ENCODE results near the gene MGAT5. TPM values are rescaled to one million over a fixed set of nuclear protein-coding genes. Genes with fewer than 3 reads are reported as not detected.
A peak's percentile ranks its signal among the peaks of the same experiment; 100 is the strongest.

The MGAT5 gene
- total RNA-seq, 3 donors from 2014 or later (not counting 1 experiment from before 2014, with no cell fraction given) = 39.7 to 58.2 (median 57.0) TPM

DNA sequence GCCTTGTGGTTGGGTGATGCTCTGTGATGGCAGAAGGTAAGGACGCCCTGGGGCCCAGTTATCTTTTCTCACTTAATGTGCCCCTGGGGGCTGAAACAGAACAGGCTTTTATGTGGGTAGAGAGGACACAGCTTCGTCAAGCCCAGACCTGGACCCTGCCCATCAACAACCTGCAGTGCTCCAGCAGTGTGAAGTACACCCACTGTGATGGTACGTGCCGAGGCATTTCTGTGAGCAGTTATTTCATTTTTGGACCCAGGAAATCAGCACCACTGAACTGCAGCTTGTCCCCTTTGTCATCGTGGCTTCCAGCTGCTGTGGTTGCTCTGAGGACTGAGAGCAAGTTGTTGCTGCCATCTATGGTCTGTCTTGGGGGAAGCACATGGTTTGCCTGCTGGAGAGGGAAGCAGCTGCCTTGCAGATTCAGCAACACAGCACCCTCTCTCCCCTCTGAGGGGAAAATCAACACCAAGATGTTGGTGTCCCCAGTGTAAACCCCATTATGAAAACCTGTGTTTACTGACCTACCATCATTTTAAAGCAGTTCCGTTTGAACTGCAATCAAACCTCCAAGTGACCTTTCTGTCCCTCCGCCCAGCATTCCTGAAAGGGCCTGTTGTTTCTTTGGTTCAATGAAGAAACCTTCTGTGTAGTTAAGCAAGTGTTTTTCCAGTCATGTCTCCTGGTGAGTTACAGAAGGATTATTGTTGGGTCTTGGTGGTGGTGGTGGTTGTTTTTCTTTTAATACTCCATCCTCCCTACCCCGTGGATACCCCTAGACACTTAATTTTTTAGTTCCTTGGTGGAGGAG lies 158.2 kb downstream of the MGAT5 start:
- TF ChIP-seq, protein P1, sequence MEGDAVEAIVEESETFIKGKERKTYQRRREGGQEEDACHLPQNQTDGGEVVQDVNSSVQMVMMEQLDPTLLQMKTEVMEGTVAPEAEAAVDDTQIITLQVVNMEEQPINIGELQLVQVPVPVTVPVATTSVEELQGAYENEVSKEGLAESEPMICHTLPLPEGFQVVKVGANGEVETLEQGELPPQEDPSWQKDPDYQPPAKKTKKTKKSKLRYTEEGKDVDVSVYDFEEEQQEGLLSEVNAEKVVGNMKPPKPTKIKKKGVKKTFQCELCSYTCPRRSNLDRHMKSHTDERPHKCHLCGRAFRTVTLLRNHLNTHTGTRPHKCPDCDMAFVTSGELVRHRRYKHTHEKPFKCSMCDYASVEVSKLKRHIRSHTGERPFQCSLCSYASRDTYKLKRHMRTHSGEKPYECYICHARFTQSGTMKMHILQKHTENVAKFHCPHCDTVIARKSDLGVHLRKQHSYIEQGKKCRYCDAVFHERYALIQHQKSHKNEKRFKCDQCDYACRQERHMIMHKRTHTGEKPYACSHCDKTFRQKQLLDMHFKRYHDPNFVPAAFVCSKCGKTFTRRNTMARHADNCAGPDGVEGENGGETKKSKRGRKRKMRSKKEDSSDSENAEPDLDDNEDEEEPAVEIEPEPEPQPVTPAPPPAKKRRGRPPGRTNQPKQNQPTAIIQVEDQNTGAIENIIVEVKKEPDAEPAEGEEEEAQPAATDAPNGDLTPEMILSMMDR (IDR thresholded peaks at IDR 0.05) = peak; percentile 43
- Histone ChIP-seq H3K27me3 (ENCODE audit: control insufficient read depth, insufficient read depth, low read length) (no peaks in the 10 kb centered on the region), H3K4me1 (ENCODE audit: control insufficient read depth, insufficient read depth, low read length) (peaks cover 28% of the 10 kb centered on the region), H3K27ac (ENCODE audit: low read length) (peak overlapping the region; percentile 2), H3K9me3 (ENCODE audit: control insufficient read depth, insufficient read depth, low read length) (no peaks in the 10 kb centered on the region), H3K36me3 (ENCODE audit: control insufficient read depth, insufficient read depth, low read length) (peaks cover 11% of the 10 kb centered on the region), H3K4me3 (ENCODE audit: low read length) (no peak overlapping the region)
- 37% methylated on average over 7 of the region's 8 CpGs for WGBS (ENCODE audit: insufficient coverage)
- no peaks in the 10 kb centered on the region for H3K27me3 Mint-ChIP-seq (ENCODE audit: low read depth in 2 of 2)
- peaks cover 45 to 46% of the 10 kb centered on the region in 2 donors for H3K4me1 Mint-ChIP-seq
- ATAC-seq = peak; percentile 86 to 95 (median 93)
- no peaks in the 10 kb centered on the region for H3K9me3 Mint-ChIP-seq
- intact Hi-C loops (cut with micrococcal nuclease) = loop anchor here (1.0 to 10.0 kb wide), 3 partner anchors 167 to 525 kb away; no protein-coding TSS in a partner anchor
- DNase-seq = peak; percentile 34 to 84
- no peaks in the 10 kb centered on the region for H3K36me3 Mint-ChIP-seq
- H3K27ac Mint-ChIP-seq = no peak overlapping the region
- H3K4me3 Mint-ChIP-seq = no peak overlapping the region

DNA sequence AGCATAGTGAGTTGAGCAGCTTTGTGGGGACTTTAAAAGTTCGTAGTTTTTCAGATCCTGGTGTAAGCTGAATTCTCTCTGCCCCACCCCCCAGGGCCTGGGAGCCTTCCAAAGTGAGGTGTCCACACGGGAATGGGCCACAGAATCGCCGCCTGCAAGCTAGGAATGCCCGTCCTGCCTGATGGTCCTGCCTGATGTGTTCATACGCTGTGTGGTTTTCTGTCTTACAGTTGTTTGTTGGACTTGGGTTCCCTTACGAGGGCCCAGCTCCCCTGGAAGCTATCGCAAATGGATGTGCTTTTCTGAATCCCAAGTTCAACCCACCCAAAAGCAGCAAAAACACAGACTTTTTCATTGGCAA lies 158.7 kb downstream of the MGAT5 start:
- Histone ChIP-seq H3K4me1 (ENCODE audit: control insufficient read depth, insufficient read depth, low read length) (peaks cover 28% of the 10 kb centered on the region), H3K4me3 (ENCODE audit: low read length) (no peak overlapping the region), H3K27me3 (ENCODE audit: control insufficient read depth, insufficient read depth, low read length) (no peaks in the 10 kb centered on the region), H3K36me3 (ENCODE audit: control insufficient read depth, insufficient read depth, low read length) (peaks cover 14% of the 10 kb centered on the region), H3K9me3 (ENCODE audit: control insufficient read depth, insufficient read depth, low read length) (no peaks in the 10 kb centered on the region), H3K27ac (ENCODE audit: low read length) (no peak overlapping the region)
- Mint-ChIP-seq H3K4me1 (peaks cover 45 to 46% of the 10 kb centered on the region in 2 donors), H3K36me3 (no peaks in the 10 kb centered on the region), H3K27ac (no peak overlapping the region), H3K4me3 (no peak overlapping the region), H3K27me3 (ENCODE audit: low read depth in 2 of 2) (no peaks in the 10 kb centered on the region), H3K9me3 (no peaks in the 10 kb centered on the region)
- ATAC-seq = no peak
- no peak for DNase-seq
- TF ChIP-seq, protein P1 (IDR thresholded peaks at IDR 0.05) = no peak
- WGBS (ENCODE audit: insufficient coverage) = 97% methylated on average over 8 of the region's 8 CpGs
- intact Hi-C loops (cut with micrococcal nuclease) = loop anchor here (1.0 to 10.0 kb wide), 3 partner anchors 168 to 526 kb away; no protein-coding TSS in a partner anchor

DNA sequence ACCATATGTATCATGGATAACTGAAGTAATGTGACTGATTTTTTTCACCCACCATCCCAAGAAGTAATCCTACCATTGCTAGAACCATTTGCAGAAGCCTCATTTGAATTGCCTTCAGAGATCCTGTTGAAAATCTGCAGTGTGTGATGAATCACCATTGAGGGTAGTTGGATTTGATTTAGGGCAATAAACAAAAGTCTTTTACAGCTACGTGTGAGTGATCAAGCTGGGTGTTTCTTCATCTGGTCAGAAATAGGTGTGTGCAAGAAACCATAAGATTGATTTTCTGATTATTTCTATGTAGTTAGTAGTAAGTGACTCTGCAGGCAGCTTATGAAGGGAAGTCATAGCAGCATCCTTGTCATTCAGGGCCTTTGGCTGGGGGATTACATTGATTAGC lies 159.6 kb downstream of the MGAT5 start:
- intact Hi-C loops (cut with micrococcal nuclease) = loop anchor here (2.0 to 10.0 kb wide), 2 partner anchors 169 to 527 kb away; no protein-coding TSS in a partner anchor
- H3K4me1 Mint-ChIP-seq = peaks cover 37 to 40% of the 10 kb centered on the region in 2 donors
- 68% methylated on average over 1 of the region's 1 CpG for WGBS (ENCODE audit: insufficient coverage)
- no peak for ATAC-seq
- Histone ChIP-seq H3K36me3 (ENCODE audit: control insufficient read depth, insufficient read depth, low read length) (peaks cover 15% of the 10 kb centered on the region), H3K27me3 (ENCODE audit: control insufficient read depth, insufficient read depth, low read length) (no peaks in the 10 kb centered on the region), H3K4me1 (ENCODE audit: control insufficient read depth, insufficient read depth, low read length) (peaks cover 26% of the 10 kb centered on the region), H3K4me3 (ENCODE audit: low read length) (no peak overlapping the region), H3K9me3 (ENCODE audit: control insufficient read depth, insufficient read depth, low read length) (no peaks in the 10 kb centered on the region), H3K27ac (ENCODE audit: low read length) (no peak overlapping the region)
- H3K27me3 Mint-ChIP-seq (ENCODE audit: low read depth in 2 of 2) = no peaks in the 10 kb centered on the region
- H3K27ac Mint-ChIP-seq = no peak overlapping the region
- H3K9me3 Mint-ChIP-seq = no peaks in the 10 kb centered on the region
- H3K36me3 Mint-ChIP-seq = no peaks in the 10 kb centered on the region
- TF ChIP-seq, protein P1 (IDR thresholded peaks at IDR 0.05) = no peak
- no peak for DNase-seq
- no peak overlapping the region for H3K4me3 Mint-ChIP-seq
